ENCODE results near the gene ECHS1.
A peak's percentile ranks its signal among the peaks of the same experiment; 100 is the strongest.

ECHS1 gene

DNA sequence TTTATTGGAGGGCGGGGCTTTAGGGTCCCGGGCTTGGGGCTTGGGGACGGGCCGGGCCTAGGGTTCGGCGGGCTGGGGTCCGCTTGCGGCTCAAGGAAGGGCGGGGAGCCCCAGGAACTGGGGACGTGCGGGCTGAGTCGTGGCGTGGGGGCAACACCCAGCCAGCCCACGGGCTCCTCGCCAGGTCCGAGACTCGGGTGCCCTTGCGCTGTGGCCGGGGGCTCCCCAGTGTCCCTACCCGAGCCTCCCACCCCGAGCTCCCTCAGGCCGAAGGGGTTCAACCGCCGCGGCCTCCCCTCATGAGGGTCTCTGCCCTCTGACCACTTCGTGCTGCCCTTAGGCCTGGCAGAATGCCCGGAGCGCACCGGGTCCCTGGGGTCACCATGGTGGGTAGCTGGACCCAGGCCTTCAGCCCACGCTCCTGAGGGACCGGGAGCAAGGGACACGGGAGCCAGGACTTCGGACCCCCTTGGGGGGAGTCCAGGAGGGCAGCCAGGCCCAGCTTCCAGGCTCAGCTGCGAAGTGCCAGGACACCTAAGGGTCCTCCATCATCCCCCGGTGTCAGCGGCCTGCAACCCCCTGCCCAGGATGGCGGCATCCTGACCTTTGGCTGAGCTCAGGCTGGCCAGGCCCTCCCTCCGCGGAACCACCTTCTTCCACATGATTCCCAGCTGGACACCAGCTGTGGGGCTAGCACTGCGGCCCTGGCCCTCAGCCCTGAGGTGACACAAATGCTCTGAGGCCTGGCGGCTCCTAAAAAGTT, 14.8 kb downstream of the ECHS1 start:
- no peak for DNase-seq (ENCODE audit: low spot score)

DNA sequence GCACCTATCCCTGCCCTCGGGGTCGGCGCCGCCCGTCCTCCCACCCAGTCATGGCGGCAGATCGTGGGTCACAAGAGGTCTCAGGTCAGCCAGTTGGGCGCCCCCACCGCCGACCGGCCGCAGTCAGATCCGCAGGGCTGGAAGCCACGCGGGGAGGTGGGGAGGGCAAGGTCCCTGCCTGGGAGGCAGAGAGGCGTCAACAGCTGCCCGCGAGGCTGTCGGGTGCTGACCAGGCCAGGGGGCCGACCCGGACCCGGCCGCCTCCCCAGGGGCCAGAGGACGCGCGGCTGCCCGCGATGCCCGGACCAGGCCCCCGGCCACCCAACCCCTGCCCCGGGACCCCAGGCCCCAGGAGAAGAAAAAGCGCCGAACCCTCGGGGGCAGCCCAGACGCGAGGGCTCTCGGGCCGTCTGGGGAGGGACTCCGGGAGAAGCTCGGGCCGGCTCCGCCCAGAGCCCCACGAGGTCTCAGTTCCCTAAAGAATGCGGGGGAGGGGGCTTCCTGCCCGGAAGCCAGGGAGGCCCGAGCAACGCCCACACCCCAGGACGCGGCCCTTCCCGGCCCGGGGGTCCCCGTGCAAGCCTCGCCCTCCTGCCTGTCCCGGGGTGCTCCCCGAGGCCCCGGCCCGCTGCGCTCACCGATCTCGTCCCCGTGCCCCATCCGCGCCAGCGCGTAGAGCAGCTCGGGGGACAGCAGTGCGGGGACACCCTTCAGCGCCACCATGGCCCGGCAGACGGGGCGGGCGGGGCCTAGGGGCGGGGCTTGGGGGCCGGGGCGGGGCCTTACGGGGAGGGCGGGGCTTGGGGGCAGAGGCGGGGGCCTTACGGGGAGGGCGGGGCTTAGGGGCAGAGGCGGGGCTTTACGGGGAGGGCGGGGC, 15.6 kb downstream of the ECHS1 start, which contains the start of gene FUOM:
Gene FUOM, minus strand, starts transcription at position 735 of the 877 bp plus-strand sequence. Its CDS starts 12 bp downstream, at position 723.
- DNase-seq (ENCODE audit: low spot score), result peak; percentile 68

DNA sequence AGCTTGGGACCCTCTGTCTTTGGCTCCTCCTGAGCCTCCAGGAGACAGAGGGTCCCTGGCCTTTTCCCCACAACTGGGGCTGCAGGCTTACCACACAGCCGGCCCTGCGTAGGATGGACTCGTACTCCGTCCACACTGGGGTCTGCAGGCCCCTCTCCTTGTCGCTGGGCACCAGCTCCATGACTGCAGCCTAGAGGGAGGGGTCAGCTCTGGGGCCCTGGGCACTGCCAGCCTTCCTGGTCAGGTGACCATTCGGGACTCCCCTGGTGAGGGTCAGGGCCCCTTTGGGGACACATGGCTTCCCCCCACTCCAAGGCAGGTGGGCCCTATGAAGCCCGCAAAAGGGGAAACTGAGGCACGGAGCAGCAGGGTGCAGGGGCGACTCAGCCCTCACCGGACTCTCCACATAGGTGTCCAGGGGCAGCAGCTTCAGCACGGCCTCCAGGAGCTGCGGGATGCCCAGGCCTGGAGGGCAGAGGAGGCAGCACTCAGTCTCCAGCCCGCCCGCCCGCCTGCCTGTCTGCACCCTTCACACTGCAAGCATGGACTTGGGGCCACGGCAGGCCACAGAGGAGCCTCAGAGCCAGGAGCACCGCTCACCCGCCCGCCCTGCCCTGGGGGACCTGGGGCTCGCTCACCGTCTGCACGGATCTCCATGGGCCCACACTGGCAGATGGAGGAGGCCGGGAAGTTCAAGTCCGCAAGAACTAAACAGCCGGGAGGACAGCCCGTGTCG, 16.4 kb downstream of the ECHS1 start:
- no peak for DNase-seq (ENCODE audit: low spot score)

DNA sequence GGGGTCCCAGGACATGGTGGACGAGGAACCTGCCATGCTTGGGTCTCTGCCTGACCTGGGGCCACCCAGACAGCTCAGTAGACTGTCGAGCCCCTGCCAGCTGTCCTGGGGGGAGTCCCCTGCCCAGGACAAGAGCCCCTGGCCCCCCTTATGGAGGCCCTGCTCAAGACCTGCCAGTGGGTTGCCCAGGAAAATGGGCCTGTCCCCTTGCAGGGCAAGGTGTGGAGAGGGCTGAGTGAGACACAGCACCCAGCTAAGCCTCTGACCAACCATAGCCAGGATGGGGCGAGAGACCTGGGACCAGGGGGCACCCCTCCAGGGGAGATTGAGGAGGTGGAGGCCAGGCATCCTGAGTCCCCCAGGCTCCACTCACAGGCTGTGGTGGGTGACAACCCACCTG, 17.2 kb downstream of the ECHS1 start:
- DNase-seq (ENCODE audit: low spot score), result no peak

DNA sequence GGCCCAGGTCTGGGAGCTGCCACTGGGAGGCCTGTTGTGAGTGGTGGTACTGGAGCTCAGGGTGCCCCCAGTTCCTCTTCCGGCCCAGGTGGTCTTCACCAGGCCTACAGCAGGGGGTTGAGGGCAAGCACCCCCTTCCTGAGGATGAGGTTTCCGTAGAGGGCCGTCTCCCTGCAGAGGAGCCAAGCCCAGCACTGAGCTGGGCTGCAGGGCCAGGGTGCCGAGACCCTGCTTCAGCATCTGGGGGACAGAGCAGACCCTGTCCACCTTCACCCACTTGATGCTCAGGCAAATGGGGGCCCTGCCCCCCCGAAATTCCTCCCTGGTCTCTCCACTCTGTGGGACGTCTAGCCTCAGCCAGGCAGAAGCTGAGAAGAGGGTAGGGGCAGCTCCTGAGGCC, 17.9 kb downstream of the ECHS1 start:
- no peak for DNase-seq (ENCODE audit: low spot score)

DNA sequence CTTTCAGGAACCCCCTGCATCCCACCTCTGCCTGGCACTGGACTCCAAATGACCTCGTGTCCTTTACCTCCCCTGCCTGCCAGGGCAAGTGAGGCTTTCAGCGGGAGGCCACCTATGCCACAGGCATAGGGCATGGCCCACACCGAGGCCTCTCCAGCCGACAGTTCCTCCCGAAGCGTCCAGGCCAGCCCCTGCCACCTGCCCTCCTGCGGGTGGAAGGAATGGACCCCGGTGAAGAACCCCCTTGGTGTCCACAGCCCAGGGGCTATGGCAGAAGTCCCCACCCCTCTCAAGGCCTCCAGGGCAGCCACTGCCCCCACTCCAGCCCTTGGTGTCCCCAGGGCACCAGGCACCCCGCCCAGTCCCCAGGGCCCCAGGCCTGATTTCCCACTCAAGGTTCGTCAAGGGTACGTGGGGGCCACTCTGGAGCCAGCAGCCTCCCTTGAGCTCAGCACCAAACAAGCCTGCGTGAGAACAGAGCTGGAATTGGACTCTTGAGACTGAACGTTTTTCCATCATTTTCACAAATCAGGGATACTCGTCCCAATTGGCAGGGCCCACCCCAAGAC, 18.4 kb downstream of the ECHS1 start:
- no peak for DNase-seq (ENCODE audit: low spot score)

DNA sequence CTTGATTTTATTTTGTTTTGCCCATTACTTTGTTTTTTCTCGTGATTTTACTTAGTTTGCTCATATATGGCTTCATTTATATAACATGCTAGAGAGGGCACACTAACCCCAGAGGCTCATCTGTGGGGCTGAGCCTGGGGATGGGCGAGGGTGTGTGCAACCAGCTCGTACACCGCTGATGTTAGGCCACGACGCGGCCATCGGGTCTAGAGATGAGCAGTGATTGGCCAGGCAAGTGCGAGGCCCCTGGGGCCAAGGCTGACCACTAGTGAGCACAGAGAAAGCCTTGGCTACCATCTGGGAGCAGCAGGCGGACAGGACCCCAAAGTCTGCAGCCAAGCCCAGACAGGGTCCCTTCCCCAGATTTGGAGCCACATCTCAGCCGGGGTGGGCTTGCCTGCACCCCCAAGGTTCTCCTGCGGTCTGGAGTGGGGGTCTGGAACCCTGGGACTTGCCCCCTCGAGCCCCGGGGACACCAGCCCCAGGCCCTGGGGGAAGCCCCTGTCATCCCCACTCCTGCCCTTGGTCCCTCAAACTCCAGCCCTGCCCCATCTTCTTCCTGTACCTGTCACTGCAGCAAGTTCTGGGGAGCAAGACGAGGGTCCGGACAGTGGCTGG, 19.1 kb downstream of the ECHS1 start:
- no peak for DNase-seq (ENCODE audit: low spot score)

DNA sequence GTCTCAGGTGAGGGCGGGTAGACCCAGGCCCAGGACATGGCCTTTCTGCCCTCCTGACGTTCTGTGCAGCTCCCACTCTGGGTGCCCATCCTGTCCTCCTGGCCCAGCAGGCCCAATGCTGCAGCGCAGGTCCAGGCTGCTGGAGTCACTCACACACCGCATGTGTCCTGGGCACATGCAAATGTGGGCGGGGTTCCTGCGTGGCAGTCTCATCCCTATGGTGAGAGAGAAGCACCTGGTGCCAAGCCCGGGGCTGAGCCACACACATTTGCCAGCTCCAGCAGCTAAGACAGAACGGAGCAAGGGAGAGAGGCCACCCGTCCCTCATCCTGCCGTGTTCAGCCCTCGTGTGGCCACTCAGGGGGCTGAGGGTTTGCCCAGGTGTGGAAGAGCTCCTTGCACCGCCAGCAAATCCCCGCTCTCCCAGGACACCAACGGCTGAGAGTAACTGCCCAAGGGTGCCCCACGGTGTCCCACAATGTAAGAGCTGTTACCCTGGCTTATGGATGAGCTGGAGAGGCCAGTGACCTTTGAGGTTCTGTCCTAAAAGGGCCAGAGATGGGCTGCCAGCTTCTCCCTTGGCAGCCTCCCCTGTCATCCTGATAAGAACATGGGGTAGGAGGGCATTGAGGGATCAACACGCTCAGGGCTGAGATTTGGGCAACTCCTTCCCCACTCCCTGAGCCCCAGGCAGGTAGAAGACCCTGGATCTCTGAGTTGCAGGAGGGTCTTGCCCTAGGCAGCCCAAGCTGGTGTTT, 19.8 kb downstream of the ECHS1 start:
- DNase-seq (ENCODE audit: low spot score), result no peak

DNA sequence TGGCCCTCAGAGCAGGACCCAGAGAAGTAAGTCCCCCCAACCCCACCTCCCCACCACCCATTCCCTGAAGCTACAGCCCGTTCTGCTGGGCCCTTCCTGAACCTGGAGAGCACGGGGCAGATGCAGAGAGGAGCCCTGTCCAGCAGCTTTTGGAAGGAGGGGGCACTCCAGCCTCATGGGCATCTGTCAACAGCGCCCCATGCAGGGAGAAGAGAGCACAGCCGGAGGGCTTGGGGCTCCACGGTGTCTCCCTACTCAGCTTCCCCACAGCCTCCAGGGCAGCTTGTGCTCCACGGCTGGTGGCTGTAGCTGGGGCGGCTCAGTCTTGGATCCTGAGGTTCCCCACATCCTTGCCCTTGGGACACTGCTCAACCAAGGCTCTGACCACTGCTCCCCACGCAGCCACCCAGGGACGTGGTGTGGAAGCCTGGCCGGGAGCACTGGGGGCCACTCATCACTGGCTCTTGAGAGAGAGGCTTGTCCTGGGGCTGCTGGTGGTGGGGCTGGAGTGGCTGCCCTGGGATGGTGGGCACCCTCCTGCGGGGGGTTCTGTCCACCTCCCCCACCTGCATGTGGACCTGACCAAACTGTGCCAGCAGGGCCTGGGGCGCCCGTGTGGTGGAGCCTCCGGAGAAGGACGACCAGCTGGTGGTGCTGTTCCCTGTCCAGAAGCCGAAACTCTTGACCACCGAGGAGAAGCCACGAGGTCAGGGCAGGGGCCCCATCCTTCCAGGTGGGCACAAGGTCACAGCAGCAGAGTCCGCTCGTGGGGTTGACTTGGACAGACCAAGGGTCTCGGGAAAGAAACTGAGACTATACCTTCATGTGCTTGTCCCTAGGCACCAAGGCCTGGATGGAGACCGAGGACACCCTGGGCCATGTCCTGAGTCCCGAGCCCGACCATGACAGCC, 21.5 kb downstream of the ECHS1 start:
- no peak for DNase-seq (ENCODE audit: low spot score)

DNA sequence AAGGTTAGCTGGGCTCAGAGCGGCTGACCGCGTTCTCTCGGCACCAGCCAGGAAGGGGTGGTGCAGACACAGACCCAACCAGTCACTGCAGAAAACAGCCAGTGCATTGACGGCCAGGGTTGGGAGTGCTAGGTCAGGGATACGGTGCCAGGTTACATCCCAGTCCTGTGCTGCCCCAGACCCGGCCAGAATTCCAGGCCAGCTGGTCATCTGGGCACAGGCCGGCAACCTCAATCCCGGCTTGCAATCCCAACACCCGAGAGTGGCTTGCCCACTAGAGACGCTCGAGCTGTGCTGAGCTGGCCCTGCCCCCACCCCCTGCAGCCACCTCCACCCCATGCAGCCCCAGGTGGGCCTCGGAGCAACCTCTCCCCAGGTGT, 22.2 kb downstream of the ECHS1 start:
- no peak for DNase-seq (ENCODE audit: low spot score)

DNA sequence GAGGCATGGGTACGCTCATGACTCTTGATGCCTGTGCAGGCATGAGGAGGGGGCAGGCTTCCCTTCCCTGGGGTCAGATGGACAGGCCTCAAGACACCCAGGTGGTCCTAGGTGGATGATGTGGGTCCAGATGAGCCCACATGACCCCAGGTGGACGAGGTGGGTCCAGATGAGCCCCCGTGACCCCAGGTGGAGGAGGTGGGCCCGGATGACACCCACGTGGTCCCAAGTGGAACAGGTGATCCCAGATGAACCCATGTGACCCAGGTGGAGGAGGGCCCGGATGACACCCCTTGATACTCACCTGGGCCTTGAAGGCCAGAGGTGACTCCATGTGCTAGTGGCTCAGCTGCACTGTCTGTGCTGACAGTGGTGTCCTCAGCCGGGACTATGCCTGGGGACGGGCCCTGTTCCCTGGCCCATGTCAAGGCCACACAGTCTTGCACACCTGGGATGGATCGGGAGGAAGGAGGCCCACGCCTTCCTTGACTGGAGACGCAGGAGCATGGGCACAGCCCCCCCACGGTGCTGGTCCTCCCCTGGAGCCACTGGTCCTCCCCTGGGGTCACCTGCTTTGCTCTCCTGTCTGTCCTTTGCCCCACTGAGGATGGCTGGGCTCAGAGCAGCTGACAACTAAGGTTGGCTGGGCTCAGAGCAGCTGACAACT, 22.7 kb downstream of the ECHS1 start:
- no peak for DNase-seq (ENCODE audit: low spot score)

DNA sequence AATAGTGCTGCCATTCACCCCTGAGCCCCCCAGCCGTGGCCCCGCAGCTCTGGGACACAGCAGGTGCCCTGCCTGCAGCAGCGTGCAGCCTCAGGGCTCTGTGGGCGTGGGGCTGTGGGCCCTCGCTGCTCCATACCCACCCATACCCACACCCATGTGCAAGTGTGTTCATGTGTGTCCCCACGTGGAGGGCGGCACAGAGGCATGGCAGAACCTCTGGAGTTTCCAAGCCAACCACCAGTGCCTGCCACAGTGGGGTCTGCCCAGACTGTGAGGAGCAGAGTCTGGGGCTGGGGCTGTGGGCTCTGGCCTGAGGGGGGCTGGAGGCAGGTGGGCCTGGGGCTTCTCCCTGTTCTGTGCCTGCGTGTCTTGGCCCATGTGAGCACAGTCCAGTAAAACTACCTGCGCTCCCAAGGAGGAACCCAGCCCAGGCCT, 23.6 kb downstream of the ECHS1 start:
- no peak for DNase-seq (ENCODE audit: low spot score)

DNA sequence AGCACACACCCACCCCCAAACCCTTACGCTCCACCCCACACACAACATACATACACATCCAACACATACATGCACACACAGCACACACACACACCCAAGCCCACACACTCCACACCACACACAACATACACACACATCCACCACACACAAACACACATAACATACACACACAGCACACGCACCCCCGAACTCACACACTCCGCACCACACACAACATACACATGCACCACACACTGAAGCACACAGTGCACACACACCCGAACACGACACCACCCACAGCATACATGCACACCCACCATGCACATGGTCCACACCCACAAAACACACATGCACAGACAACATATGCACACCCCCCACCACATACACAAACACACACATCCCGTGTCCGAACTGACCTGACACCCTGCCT, 24.0 kb downstream of the ECHS1 start:
- DNase-seq (ENCODE audit: low spot score), result no peak

DNA sequence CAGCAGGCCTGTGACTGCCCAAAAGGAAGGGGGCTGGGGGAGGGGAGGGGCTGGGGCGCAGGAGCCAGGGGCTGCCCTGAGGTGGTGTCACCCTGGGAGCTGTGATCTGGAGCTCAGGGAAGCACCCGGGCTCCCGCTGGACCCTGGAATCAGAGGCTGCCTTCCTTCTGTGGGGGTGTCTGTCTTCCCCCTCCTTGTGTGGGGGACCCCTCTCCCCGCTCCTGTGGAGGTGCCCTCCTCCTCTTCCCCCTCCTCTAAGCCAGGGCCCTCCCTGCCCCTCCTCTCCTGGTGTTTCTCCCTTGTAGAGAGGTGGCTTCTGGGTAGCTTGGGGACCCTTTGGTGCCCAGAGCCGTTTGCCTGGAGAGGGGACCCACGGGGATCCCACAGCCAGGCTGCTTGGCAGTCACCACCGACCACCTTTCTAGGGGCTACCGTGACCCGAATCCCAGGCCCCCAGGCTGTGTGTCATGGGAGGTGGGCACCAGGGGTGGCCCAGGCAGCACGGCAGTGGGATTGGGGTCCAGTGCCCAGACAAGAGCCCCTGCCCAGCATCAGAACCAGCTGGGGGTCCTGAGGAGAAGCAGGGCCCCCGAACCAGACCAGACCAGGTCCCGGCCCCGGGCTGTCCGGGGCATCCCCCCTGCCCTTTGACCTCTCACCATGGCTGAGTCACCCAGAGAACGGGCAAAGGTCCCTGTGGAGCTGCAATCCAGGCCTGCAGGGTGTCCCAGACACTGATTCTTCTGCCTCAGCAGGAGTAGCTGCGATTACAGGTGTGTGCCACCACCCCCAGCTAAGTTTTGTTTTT, 25.2 kb downstream of the ECHS1 start:
- DNase-seq (ENCODE audit: low spot score), result peak; percentile 72

DNA sequence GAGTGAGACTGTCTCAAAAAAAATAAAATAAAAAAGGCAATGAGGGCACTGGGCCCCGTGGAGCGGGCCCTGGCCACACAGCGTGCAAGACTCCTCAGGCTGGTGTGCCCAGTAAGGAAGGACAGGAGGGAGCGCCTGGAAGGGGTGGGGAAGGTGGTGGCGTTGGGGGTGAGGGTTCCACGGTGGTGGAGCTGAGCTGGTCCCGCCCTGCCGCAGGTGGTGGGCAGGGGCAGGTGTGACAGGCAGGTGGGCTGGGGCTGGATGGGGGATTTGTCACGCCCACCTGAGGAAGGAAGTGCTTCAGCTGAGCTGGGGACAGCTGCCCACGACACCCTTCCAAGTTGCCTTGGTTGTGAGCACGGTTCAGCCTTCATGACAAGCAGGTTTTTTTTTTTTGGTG, 26.7 kb downstream of the ECHS1 start:
- DNase-seq (ENCODE audit: low spot score), result no peak

DNA sequence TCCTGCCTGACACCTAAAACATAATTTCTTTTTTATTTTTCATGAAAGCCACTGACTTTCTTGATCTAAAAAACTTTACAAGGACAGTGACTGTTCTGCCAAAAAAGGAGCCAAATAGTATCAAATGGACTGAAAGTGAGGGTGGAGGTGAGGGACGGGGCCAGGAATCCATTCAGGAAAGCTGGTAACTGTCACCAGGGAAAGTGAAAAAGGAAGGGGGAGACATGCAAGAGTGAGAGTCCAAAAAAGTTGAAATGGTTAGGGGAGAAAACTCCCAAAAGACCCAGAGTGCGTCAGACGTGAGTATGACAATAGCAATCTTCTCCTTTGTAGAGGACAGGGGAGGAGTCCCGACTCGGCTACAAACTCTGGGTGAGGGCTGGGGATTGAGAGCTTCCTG, 28.9 kb downstream of the ECHS1 start:
- no peak for DNase-seq (ENCODE audit: low spot score)

DNA sequence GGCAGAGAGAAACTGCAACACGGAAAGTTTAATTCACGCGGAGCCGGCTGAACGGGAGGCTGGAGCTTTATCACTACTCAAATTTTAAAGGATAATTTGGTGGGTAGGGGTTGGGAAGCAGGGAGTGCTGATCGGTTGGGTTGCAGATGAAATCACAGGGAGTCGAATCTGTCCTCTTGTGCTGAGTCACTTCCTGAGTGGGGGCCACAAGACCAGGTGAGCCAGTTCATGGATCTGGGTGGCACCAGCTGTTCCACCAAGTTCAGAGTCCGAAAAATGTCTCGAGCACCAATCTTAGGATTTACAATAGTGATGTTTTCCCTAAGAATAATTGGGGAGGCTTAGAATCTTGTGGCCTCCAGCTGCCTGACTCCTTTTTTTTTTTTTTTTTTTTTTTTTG, 29.6 kb downstream of the ECHS1 start:
- no peak for DNase-seq (ENCODE audit: low spot score)

DNA sequence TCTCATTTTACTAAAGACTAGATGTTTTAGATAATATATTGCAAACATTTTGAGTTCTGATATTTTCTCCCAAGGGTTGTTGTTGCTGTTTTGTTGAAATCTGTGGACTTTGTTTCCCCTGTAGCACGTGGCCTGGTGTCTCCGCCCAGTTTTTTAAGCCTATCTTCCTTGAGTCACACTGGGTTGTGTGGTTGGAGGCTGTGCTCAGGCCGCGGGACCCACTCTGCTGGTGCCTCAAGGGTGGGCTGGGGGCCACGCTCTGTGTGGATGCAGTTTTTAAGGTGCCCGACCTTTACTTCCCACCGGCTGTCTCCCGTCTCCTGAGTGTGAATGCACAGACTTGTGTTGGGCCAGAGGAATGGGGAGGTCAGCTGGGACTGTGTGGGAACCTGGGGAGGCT, 30.2 kb downstream of the ECHS1 start:
- no peak for DNase-seq (ENCODE audit: low spot score)

DNA sequence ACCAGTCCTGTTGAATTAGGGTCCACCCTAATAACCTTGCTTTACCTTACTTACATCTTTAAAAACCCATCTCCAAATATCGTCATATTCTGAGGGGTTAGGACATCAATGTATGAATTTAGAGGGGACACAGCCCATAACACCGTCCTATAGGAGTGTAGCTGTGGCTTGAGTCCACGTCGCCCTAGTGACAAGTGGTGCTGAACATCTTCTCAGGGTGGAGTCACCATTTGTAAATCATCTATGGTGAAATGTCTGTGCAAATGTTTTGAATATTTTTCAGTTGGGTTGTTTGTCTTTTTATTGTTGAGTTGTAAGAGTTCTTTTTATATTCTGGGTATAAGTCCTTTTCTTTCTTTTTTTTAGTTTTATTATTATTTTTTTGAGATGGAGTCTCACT, 31.2 kb downstream of the ECHS1 start:
- no peak for DNase-seq (ENCODE audit: low spot score)
